HG03135 (cell line): ENCODE results near the gene ZSCAN31.
"Not testable (repeated sequence)": the region's sequence is repeated elsewhere in the genome, so short reads cannot be mapped to it uniquely, and the experiment has no call there.

Source experiments
- ATAC-seq: cut with Tn5 transposase; IDR thresholded peaks from one replicate; pipeline ENCODE4 v1.9.1; 2021; ENCODE audit warnings: mild to moderate bottlenecking, moderate library complexity; ENCODE audit not compliant: unreplicated experiment

ZSCAN31 gene

GRCh38 chr6:28323813-28324424, 12.0 kb downstream of the ZSCAN31 start:
- ATAC-seq: no peak

GRCh38 chr6:28322661-28323060, 13.3 kb downstream of the ZSCAN31 start:
- ATAC-seq: no peak

GRCh38 chr6:28317866-28318265, 18.1 kb downstream of the ZSCAN31 start:
- ATAC-seq: not testable (repeated sequence)

- ATAC-seq: no peak
These were observed 20.3 kb downstream of the ZSCAN31 start for GRCh38 chr6:28315628-28316027.

GRCh38 chr6:28312939-28313338, 23.0 kb downstream of the ZSCAN31 start:
- ATAC-seq: no peak

- ATAC-seq: no peak
These were observed 24.7 kb downstream of the ZSCAN31 start for GRCh38 chr6:28311139-28311823.

- ATAC-seq: not testable (repeated sequence)
These were observed 29.6 kb downstream of the ZSCAN31 start for GRCh38 chr6:28306363-28306762.

- ATAC-seq: peak; percentile 96
These were observed 32.4 kb downstream of the ZSCAN31 start for GRCh38 chr6:28303570-28303969.

- no peak for ATAC-seq
These were observed 39.4 kb downstream of the ZSCAN31 start for GRCh38 chr6:28296520-28297060.

- ATAC-seq: no peak
These were observed 40.6 kb downstream of the ZSCAN31 start for GRCh38 chr6:28295326-28295725.

- no peak for ATAC-seq
These were observed 44.4 kb downstream of the ZSCAN31 start for GRCh38 chr6:28291573-28291972.

- ATAC-seq: no peak
These were observed 53.0 kb downstream of the ZSCAN31 start for GRCh38 chr6:28282926-28283325.

GRCh38 chr6:28281288-28282064, 54.5 kb downstream of the ZSCAN31 start, which contains the start of gene PGBD1:
Gene PGBD1 (plus strand): TSS chr6:28281572. CDS start chr6:28283814, 2,242 bp downstream.
- no peak for ATAC-seq

- no peak for ATAC-seq
These were observed 55.2 kb downstream of the ZSCAN31 start for GRCh38 chr6:28280595-28281287.

- no peak for ATAC-seq
These were observed 58.2 kb downstream of the ZSCAN31 start for GRCh38 chr6:28277746-28278145.

GRCh38 chr6:28274888-28275287, 61.1 kb downstream of the ZSCAN31 start:
- ATAC-seq: no peak
